Measurements from ENCODE around the gene ATP8B3. TPM values are rescaled to one million over a fixed set of nuclear protein-coding genes. Genes with fewer than 3 reads are reported as not detected.

Gene ATP8B3
- polyA plus RNA-seq, 2 of the 4 experiments (the other 2 are of a cell fraction): 2.7 to 3.9 TPM

DNA sequence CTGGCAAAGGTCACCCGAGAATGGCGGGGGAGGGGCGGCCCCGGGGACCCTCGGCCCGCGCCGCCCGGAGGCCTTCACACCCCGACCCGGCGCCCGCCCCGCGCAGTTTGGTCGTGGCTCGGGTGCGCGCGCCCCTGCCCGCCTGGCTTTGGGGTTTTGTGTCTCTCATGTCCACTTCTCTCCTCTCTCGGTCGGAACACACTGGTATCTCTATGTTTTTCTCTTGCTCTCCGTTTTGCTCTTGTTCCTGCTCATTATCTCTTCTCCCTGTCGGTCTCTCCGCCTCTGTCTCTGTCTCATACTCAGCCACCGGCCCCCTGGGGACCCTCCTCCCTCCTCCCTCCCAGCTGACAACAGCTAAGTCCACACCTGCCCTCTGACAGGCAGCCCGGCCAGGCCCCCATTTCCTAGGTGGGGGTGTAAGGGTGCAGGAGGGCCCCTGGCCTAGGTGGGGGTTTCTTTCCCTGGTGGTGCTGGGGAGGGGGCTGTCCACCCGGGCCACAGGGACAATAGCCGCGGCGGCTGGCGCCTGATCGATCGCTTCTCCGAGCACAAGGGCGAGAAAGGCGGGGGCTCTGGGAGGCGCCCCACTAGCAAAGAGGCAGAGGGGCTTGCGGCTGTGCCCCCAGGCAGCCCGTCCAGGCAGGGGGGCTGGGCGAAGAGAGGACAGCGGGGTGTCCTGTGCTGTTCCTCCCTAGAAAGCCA, 56.5 kb downstream of the ATP8B3 start (continued):
- TF ChIP-seq ZFP36 (IDR thresholded peaks at IDR 0.05; ENCODE audit: borderline replicate concordance, partially characterized antibody) (no peak), KDM1A (IDR thresholded peaks at IDR 0.05; ENCODE audit: low read depth) (no peak)

DNA sequence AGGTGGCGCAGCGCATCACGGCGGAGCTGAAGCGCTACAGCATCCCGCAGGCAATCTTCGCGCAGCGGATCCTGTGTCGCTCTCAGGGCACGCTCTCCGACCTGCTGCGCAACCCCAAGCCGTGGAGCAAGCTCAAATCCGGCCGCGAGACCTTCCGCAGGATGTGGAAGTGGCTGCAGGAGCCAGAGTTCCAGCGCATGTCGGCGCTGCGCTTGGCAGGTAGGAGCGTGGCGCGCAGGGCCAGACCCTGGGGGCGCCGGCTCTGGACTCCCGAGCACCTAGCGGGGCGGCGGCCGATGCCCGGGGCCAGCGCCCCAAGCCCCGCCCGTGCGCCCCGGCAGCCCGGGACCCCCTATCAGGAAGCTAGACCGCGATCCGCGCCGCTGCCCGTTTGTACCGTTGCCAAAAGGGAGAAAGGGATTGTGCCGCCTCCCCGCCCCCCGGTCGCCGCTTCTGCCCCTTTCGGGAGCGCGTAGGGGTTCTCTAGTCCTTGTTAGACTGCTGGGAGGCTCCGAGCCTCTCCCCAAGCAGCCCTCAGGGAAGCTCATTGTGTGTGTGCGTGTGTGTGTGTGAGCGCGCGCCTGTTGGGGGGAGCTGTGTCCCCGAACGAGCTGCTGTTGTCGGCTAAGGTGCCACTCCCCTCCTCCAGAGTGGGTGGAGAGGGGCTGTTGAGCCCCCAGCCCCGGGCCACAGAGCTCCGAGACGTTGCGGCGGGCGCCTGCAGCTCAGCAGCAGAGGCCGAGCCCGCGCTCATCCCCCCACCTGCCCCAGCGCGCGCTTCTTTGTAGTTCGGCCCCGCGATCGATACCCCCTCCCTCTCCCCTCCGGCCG, 57.2 kb downstream of the ATP8B3 start:
- Histone ChIP-seq H3K4me1 (peaks cover 14% of the 10 kb centered on the region; the same call in 2 of the 3 replicates), H3K9me3 (no peaks in the 10 kb centered on the region), H3K4me2 (peak overlapping the region; percentile 48), H3K27ac (no peak overlapping the region), H3K4me3 (no peak overlapping the region; the same call in 2 of the 3 replicates)
- ChIA-PET CTCF (interaction anchor here (1.2 to 3.2 kb wide), 3 partner anchors 9 to 83 kb away, joined by 3 to 16 read pairs (median 7); no protein-coding TSS in a partner anchor), POLR2A (no interaction called here)
- TF ChIP-seq SMC3 (IDR thresholded peaks at IDR 0.05): no peak
- TF ChIP-seq TFCP2L1 (CRISPR knock-in tag; IDR thresholded peaks at IDR 0.05): no peak
- WGBS (ENCODE audit: missing lambda C conversion rate): 3% methylated on average over 11 of the region's 80 CpGs
- DNase-seq (ENCODE audit: low read depth in 1 of 2, low spot score in 1 of 2): peak in 1 of 2 experiments; percentile 79
- FAIRE-seq: no peak
- ATAC-seq: peak; percentile 19 to 39; a peak in 4 of 6 replicates

DNA sequence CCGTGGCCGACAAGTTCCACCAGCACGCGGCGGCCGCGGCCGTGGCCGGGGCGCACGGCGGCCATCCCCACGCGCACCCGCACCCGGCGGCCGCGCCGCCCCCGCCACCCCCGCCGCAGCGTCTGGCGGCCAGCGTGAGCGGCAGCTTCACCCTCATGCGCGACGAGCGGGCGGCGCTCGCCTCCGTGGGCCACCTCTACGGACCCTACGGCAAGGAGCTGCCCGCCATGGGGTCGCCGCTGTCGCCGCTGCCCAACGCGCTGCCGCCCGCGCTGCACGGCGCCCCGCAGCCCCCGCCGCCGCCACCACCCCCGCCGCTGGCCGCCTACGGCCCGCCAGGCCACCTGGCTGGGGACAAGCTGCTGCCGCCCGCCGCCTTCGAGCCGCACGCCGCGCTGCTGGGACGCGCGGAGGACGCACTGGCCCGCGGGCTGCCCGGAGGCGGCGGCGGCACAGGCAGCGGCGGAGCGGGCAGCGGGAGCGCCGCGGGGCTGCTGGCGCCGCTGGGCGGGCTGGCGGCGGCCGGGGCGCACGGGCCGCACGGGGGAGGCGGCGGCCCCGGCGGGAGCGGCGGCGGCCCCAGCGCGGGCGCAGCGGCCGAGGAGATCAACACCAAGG, 57.9 kb downstream of the ATP8B3 start:
- Histone ChIP-seq H3K9me3 (no peaks in the 10 kb centered on the region), H3K27ac (no peak overlapping the region), H3K4me2 (peak overlapping the region; percentile 48), H3K4me1 (peaks cover 21% of the 10 kb centered on the region; the same call in 2 of the 3 replicates), H3K4me3 (no peak overlapping the region)
- no CpG with 5 or more reads among the region's 105 CpGs for WGBS (ENCODE audit: missing lambda C conversion rate)
- ATAC-seq: peak in 1 of 2 experiments; percentile 2; a peak in 1 of 6 replicates
- no peak for FAIRE-seq
- TF ChIP-seq NFE2L2 (conservative IDR thresholded peaks at IDR 0.05; ENCODE audit: low read length) (no peak), MAZ (IDR thresholded peaks at IDR 0.05; ENCODE audit: borderline replicate concordance, low read depth, low read length) (no peak), ZFP36 (IDR thresholded peaks at IDR 0.05; ENCODE audit: borderline replicate concordance, partially characterized antibody) (no peak), TP53 (CRISPR knock-in tag; IDR thresholded peaks at IDR 0.05) (no peak), ZC3H11A (IDR thresholded peaks at IDR 0.05) (no peak), BHLHE40 (IDR thresholded peaks at IDR 0.05; ENCODE audit: low read depth, low read length) (no peak), MYC (IDR thresholded peaks at IDR 0.05; ENCODE audit: borderline replicate concordance, low read length) (no peak), GATA3 (IDR thresholded peaks at IDR 0.05; ENCODE audit: borderline replicate concordance) (no peak), EHF (CRISPR knock-in tag; IDR thresholded peaks at IDR 0.05) (no peak), ZNF302 (CRISPR knock-in tag; IDR thresholded peaks at IDR 0.05) (no peak)
- TF ChIP-seq, protein P1, sequence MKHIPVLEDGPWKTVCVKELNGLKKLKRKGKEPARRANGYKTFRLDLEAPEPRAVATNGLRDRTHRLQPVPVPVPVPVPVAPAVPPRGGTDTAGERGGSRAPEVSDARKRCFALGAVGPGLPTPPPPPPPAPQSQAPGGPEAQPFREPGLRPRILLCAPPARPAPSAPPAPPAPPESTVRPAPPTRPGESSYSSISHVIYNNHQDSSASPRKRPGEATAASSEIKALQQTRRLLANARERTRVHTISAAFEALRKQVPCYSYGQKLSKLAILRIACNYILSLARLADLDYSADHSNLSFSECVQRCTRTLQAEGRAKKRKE (CRISPR knock-in tag; IDR thresholded peaks at IDR 0.05; ENCODE audit: low read depth): no peak
- no peak for DNase-seq (ENCODE audit: low read depth in 1 of 2, low spot score in 1 of 2)
- ChIA-PET CTCF (interaction anchor here (1.2 to 3.2 kb wide), 3 partner anchors 10 to 82 kb away, joined by 3 to 16 read pairs (median 7); no protein-coding TSS in a partner anchor), POLR2A (no interaction called here)

DNA sequence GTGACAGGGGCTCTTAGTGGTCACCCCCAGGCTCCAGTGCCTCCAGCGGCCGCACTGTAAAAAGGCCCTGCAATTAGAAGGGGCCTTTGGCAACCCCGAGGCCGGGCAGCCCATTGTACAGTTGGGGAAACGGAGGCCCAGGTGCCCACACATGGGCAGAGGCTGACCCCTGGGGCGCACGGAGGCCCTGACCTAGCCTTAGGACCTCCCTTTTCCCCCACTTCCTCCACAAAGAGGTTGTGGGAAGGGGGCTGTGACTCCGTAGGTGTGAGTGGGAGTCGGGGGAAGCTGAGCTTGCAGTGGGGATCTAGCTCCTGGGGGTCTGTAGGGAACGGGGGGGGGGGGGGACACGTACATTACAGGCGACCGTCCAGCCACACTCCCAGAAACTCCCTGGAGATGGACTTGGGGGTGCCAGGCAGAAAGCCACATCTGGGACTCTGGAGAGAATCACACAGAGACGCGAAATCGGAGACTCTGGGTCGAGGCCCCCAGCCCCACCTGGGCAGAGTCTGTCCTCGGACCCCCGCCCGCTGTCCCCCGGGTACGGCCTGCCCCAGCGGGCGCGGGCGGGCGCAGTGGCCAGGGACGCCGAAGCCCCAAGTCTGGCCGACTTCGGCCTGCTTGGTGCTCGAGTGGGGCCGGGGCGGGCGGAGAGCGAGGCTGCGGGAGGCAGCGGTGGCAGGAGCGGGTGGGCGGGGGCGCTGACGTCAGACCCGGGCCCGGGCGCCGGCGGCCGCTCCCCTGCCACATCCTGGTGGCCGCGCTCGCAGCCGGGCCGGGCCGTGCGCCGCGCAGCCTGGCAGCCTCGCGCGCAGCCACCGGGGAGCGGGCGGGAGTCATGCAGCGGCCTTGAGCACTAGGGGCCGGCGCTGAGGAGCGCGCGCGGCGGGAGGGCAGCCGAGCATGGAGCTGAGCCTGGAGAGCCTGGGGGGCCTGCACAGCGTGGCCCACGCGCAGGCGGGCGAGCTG, 59.0 kb downstream of the ATP8B3 start, which contains the start of gene ONECUT3:
TSS of gene ONECUT3 (plus strand) at position 750 of the 972 bp plus-strand sequence. CDS start at position 907, 157 bp downstream.
- DNase-seq (ENCODE audit: low read depth in 1 of 2, low spot score in 1 of 2): no peak
- Histone ChIP-seq H3K4me2 (peak within 1 kb of the TSS; percentile 48), H3K9me3 (no peaks in the 10 kb centered on the region), H3K4me1 (peaks cover 32% of the 10 kb centered on the region), H3K4me3 (no peak within 1 kb of the TSS), H3K27ac (no peak within 1 kb of the TSS)
- no peak for ATAC-seq
- FAIRE-seq: no peak
- ChIA-PET CTCF (interaction anchor here (2.0 kb wide), 1 partner anchor 81 kb away, joined by 7 read pairs; no protein-coding TSS in a partner anchor), POLR2A (no interaction called here)
- WGBS (ENCODE audit: missing lambda C conversion rate): 10% methylated on average over 2 of the region's 77 CpGs
- no peak for TF ChIP-seq FOXS1 (CRISPR knock-in tag; IDR thresholded peaks at IDR 0.05)
- no peak for TF ChIP-seq RCOR1 (IDR thresholded peaks at IDR 0.05; ENCODE audit: low read depth, low read length)
- TF ChIP-seq NR3C1 (IDR thresholded peaks at IDR 0.05): no peak
- TF ChIP-seq ZSCAN20 (CRISPR knock-in tag; IDR thresholded peaks at IDR 0.05): no peak
- no peak for TF ChIP-seq MAZ (IDR thresholded peaks at IDR 0.05; ENCODE audit: borderline replicate concordance, low read depth, low read length)
- TF ChIP-seq SMC3 (IDR thresholded peaks at IDR 0.05): no peak
- TF ChIP-seq KDM5A (IDR thresholded peaks at IDR 0.05): no peak
- TF ChIP-seq ZC3H11A (IDR thresholded peaks at IDR 0.05): no peak
- TF ChIP-seq, protein P2, sequence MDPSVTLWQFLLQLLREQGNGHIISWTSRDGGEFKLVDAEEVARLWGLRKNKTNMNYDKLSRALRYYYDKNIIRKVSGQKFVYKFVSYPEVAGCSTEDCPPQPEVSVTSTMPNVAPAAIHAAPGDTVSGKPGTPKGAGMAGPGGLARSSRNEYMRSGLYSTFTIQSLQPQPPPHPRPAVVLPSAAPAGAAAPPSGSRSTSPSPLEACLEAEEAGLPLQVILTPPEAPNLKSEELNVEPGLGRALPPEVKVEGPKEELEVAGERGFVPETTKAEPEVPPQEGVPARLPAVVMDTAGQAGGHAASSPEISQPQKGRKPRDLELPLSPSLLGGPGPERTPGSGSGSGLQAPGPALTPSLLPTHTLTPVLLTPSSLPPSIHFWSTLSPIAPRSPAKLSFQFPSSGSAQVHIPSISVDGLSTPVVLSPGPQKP (IDR thresholded peaks at IDR 0.05; ENCODE audit: low read depth, low read length): no peak
- TF ChIP-seq HOXB13 (CRISPR knock-in tag; IDR thresholded peaks at IDR 0.05; ENCODE audit: low read depth): no peak
- TF ChIP-seq, protein P3, sequence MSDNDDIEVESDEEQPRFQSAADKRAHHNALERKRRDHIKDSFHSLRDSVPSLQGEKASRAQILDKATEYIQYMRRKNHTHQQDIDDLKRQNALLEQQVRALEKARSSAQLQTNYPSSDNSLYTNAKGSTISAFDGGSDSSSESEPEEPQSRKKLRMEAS (IDR thresholded peaks at IDR 0.05): no peak
- TF ChIP-seq RARB (CRISPR knock-in tag; IDR thresholded peaks at IDR 0.05): no peak
- no peak for TF ChIP-seq KDM1A (IDR thresholded peaks at IDR 0.05; ENCODE audit: low read depth)
- TF ChIP-seq POLR2A (IDR thresholded peaks at IDR 0.05; ENCODE audit: low read length): no peak
- no peak for TF ChIP-seq RAD21 (conservative IDR thresholded peaks at IDR 0.05 in 1 of 2, IDR thresholded peaks at IDR 0.05 in 1 of 2)
- no peak for TF ChIP-seq EHMT2 (IDR thresholded peaks at IDR 0.05; ENCODE audit: low read depth)
